Measurements from ENCODE around the gene AP2A2.

GRCh38 chr11:908273-908672, 17.4 kb upstream of the AP2A2 start:
- TF ChIP-seq FOXM1 (IDR thresholded peaks at IDR 0.05; ENCODE audit: borderline replicate concordance, low read depth), result no peak
- TF ChIP-seq NFIC (IDR thresholded peaks at IDR 0.05), result no peak
- no peak for TF ChIP-seq CEBPB (IDR thresholded peaks at IDR 0.05)
- no peak for TF ChIP-seq USF1 (IDR thresholded peaks at IDR 0.05)
- no peak for TF ChIP-seq EP300 (IDR thresholded peaks at IDR 0.05; ENCODE audit: borderline replicate concordance)
